ENCODE measurements around the gene ARHGAP15. TPM values are rescaled to one million over a fixed set of nuclear protein-coding genes. Genes with fewer than 3 reads are reported as not detected.
A peak's percentile ranks its signal among the peaks of the same experiment; 100 is the strongest.
"Not testable (repeated sequence)": the region's sequence is repeated elsewhere in the genome, so short reads cannot be mapped to it uniquely, and the experiment has no call there.

ARHGAP15 gene
- not detected in 2 replicates for total RNA-seq

GRCh38 chr2:143128681-143129580 is at the start of gene ARHGAP15:
Gene ARHGAP15 (plus strand): TSS chr2:143129419.
- no peak for DNase-seq (ENCODE audit: low read depth, low spot score)

DNA sequence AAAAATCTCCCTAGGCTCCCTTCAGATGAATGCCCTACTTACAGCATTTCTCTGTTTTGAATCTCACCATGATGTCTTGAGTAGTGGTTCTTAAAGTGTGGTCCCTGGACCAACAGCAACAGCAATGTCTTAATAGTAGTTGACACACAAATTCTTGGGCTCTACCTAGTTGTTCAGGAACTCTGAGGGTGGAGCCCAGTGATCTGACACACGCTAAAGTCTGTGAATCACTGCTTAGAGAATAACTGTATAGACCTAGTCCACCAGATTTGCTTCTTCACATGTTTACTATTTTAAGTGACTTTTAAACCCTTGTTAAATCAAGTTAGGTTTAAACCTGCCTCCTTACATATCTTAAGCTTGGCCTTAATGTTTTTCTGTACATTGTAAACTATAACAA is 47.6 kb upstream of the ARHGAP15 start:
- no peak for DNase-seq (ENCODE audit: low read depth, low spot score)

- DNase-seq (ENCODE audit: low read depth, low spot score), result peak; percentile 64
These were observed 45.6 kb upstream of the ARHGAP15 start for GRCh38 chr2:143083636-143084035.

- DNase-seq (ENCODE audit: low read depth, low spot score), result no peak
These were observed 44.8 kb upstream of the ARHGAP15 start for GRCh38 chr2:143084462-143084861.

- DNase-seq (ENCODE audit: low read depth, low spot score), result no peak
These were observed 44.0 kb upstream of the ARHGAP15 start for GRCh38 chr2:143085125-143085784.

- no peak for DNase-seq (ENCODE audit: low read depth, low spot score)
These were observed 42.2 kb upstream of the ARHGAP15 start for GRCh38 chr2:143087033-143087432.

DNA sequence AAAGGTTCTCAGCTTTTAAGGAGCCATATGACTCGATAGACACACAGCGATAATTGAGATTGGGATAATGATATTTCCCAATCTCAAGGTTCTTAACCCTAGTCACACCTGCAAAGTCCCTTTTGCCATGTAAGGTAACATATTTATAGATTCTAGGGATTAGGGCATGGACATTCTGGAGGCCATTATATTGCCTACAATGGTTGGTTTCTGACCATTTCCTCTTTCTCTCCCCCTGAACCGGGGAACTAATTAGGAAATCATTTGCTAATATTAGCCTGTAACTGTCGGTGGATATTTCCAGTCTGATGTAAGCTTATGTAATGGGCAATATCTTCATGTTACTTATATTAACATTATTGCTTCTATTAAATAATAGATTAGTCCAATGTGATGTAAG is 40.8 kb upstream of the ARHGAP15 start:
- DNase-seq (ENCODE audit: low read depth, low spot score), result no peak

- not testable (repeated sequence) for DNase-seq (ENCODE audit: low read depth, low spot score)
These were observed 39.7 kb upstream of the ARHGAP15 start for GRCh38 chr2:143089520-143089919.

DNA sequence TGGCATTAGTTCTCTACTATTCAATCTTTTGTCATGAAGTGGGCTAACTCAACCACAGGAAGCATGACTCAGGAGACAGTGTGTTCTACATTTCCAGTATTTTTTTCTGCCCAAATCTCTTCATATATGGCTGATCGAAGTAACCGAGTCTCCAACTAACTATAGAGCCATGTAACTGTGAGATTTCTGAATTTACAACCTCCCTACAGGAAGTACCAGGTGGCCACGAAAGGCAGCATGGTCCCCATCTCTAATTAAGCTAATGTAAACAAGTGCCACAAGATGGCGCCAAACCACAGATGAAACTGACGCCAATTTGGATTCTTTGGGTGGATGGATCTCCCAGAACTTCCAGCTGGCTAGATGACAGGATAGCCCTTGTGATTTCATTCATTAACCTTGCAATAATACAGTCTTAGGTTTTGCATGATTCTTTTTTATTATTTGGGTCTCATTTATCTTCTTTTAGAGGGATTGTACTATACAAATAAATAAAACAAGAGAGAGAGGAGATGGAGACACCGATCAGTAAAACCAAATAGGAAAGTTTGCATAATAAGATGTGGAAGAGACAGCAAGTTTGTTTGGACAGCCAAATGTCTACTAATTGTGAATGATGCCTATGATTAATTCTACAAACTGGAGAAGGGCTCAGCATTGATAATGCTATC is 18.3 kb upstream of the ARHGAP15 start:
- peak; percentile 10 for DNase-seq (ENCODE audit: low read depth, low spot score)

DNA sequence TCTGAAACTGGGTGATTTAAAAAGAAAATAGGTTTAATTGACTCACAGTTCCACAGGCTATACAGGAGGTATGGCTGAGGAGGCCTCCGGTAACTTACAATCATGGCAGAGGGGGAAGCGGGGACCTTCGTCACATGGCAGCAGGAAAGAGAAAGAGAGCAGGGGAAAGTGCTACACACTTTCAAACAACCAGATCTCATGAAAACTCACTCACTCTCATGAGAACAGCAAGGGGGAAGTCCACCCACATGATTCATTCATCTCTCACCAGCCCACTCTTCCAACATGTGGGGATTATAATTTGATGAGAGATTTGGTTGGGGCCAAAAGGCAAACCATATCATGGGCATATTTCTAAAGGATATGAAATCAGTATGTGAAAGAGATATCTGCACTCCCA is 12.0 kb upstream of the ARHGAP15 start:
- no peak for DNase-seq (ENCODE audit: low read depth, low spot score)

DNA sequence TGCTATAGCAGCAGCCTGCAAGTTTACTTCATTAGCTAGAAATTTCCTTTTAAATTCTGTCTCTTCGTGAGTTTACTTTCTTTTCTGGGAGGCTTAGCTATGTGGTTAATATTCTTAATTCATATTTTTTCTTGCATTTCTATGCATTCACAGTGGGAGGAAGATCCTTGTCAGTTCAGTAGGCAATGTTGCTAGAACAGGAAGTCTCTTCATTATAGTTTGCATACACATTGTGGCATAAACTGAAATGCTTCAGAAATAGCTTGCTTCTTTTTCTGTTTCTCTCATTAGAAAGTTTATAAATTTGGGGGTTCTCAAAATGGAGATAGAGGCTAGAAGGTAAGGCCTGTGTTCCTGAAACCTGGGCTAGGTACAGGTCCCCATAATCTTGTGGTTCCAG is 8.1 kb upstream of the ARHGAP15 start:
- DNase-seq (ENCODE audit: low read depth, low spot score), result no peak

DNA sequence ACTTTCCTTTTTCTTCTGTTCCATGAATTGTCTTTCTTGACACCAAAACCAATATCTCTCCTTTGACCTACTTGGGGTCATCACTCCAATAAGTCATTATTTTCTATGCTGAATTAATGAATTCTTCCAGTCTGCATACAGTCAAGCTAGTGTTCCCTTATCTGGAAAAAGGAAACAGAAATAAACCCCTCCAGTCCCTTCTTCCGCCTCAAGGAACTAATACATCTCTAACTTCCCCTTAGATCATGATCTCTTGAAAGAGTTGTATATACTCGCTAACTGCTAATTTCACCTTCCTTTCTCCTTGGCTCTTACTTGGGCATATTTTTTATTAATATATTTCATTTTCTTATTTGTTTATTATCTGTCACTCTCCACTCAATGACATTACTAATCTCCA is 7.3 kb upstream of the ARHGAP15 start:
- DNase-seq (ENCODE audit: low read depth, low spot score), result no peak

DNA sequence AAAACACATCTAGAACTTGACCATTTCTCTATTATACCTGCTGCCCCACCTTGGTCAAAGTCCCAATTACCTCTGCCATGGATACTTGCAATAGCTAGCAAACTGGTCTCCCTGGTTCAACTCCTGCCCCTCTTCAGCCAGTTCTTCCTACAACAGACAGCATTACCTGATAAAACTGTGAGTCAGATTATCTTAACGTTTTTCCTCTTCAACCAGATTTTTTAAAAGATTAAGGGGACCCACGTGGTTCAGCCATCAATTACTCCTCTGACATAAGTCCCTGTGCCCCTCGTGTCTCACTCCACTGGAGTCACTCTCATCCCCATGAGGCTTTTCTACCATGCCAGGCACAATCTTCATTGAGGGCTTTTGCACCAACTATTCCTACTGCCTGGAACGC is 5.3 kb upstream of the ARHGAP15 start:
- no peak for DNase-seq (ENCODE audit: low read depth, low spot score)

DNA sequence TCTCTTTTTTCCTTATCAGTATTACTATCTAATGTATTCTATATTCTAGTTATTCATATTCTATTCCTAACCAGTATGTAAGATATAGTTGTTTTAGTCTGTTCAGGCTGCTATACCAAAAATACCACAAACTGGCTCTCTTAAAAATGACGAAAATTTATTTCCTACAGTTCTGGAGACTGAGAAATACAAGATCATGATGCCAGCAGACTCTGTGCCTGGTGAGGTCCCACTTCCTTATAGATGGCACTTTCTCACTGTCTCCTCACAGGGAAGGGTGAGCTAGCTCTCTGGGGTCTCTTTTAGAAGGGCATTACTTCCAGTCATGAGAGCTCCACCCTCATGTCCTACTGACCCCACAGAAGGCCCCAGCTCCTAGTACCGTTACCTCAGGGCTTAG is 4.8 kb upstream of the ARHGAP15 start:
- no peak for DNase-seq (ENCODE audit: low read depth, low spot score)

- no peak for DNase-seq (ENCODE audit: low read depth, low spot score)
These were observed 3.5 kb upstream of the ARHGAP15 start for GRCh38 chr2:143125717-143126116.

GRCh38 chr2:143132355-143132754 is 3.1 kb downstream of the ARHGAP15 start:
- DNase-seq (ENCODE audit: low read depth, low spot score), result no peak

DNA sequence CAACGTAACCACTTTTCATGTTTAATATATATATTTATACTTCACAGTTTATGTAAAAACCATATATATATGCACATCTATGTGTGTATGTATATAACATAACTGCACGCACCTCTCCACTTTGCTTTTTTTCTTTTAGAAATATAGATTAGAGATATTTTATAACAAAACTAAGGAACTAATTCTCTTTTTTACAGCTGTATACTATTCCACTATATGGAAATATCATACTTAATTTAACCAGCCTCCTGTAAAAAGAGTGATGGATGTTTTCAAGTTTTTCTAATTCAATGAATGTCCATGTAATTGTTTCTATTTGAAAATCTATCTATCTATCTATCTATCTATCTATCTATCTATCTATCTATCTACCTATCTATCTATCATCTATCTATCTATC is 4.6 kb downstream of the ARHGAP15 start:
- DNase-seq (ENCODE audit: low read depth, low spot score), result no peak

DNA sequence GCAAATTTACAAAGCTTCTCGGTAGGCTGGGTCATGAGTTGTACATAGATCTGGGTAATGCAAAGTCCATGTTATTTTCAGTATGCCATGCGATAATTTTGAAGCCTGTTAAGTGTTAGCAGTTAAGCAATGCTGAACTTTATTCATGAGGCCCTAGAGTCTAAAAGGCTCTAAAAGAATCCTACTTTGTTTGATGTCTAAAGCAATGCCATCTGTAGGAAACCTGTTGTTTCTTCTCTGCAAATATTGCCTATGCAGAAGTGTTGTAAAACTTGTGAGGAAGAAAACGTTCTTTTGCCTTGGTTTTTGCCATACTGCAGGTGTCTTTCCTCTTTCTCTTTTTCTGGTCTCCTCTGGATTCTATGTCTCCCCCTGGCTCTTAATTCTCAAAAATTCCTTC is 9.1 kb downstream of the ARHGAP15 start:
- no peak for DNase-seq (ENCODE audit: low read depth, low spot score)

DNA sequence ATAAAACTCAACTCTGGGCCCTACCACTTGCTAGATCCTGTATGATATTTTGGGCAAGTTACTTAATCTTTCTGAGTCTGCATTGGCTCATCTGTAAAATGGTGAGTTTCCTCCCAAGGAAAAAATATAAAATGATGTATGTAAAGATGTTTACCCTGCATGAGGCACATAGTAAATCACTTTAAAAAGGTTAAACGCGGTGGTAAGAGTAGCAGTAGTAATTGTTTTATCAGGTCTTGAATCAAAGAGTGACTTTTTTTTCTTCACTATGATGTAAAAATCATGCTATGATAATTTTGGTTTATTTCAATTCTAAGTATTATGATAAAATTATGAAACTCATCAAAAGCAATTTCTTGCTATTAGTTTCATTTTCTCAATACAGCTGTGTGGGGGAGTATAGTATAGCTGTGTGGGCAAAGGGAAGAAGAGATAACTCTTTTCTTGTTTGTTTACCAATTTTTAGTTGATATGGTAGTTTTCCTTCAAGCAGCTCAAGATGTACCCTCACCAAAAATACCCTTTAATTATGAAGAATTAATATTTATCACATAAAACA is 10.7 kb downstream of the ARHGAP15 start:
- DNase-seq (ENCODE audit: low read depth, low spot score), result no peak

DNA sequence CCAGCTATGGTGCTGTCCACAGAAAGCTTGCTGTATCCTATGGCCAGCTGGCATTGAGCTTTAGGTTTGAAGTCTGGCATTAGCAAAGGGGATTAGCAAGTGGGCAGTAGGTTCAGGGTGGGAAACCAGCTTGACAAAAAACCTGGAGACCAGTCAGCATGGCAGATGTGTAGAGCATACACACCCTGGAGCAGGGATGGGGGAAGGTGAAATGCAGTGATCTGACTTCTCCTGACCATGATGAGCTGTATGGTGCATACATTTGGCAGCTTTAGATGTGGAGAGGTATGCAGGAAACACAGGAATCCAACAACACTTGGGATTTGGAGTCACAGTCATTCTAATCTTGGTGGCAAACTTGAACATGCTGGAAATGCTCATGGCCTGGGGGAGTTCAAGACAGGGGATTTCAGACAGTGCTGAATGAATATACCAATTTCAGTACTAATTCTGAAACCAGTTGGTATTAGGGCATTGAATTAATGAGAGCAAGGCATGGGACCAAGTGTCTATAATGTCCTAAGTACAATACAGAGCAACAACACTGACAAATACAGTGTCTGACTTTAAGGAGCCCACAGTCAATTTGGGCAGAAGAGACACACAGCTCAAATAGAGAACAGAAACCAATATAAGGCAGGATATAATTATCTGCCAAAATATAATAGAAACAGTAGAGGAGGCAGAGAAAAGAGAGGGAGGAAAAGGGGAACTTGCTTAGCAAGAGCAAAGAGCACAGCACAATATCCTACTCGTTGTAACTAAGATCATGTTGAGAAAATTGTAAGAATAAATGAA is 11.8 kb downstream of the ARHGAP15 start:
- DNase-seq (ENCODE audit: low read depth, low spot score), result no peak

GRCh38 chr2:143142598-143142997 is 13.4 kb downstream of the ARHGAP15 start:
- DNase-seq (ENCODE audit: low read depth, low spot score), result no peak
